Muscle layer of duodenum (tissue), 2 donors: ENCODE data around the gene UBE2C.
"Not testable (repeated sequence)": the region's sequence is repeated elsewhere in the genome, so short reads cannot be mapped to it uniquely, and the experiment has no call there.

ENCODE experiments used
- H3K27ac ChIP-seq: one replicate; pipeline ENCODE4 v1.7.0; 2013; ENCODE audit warnings: mild to moderate bottlenecking, low read length
- H3K27me3 ChIP-seq: one replicate; pipeline ENCODE4 v1.7.0; 2013; ENCODE audit warnings: low read depth, mild to moderate bottlenecking, control low read depth, low read length
- H3K36me3 ChIP-seq, 2 donors: one replicate each; pipeline ENCODE4 v1.7.0; 2013; ENCODE audit warnings: low read length in 2 of 2, control low read depth in 1 of 2, mild to moderate bottlenecking in 1 of 2; ENCODE audit not compliant: insufficient read depth in 2 of 2, control insufficient read depth in 1 of 2
- H3K4me1 ChIP-seq, 2 donors: one replicate each; pipeline ENCODE4 v1.7.0; 2013; ENCODE audit warnings: low read length in 2 of 2, mild to moderate bottlenecking in 2 of 2, control low read depth in 1 of 2, moderate library complexity in 1 of 2; ENCODE audit not compliant: insufficient read depth in 2 of 2, control insufficient read depth in 1 of 2
- H3K4me3 ChIP-seq, 2 donors: one replicate each; pipeline ENCODE4 v1.7.0; 2013; ENCODE audit warnings: low read length in 2 of 2, low read depth in 1 of 2, mild to moderate bottlenecking in 1 of 2
- H3K9me3 ChIP-seq, 2 donors: one replicate each; pipeline ENCODE4 v1.7.0; 2013; ENCODE audit warnings: low read length in 2 of 2, control low read depth in 1 of 2, mild to moderate bottlenecking in 1 of 2; ENCODE audit not compliant: control insufficient read depth in 1 of 2
- donor health status: healthy.

The UBE2C gene

DNA sequence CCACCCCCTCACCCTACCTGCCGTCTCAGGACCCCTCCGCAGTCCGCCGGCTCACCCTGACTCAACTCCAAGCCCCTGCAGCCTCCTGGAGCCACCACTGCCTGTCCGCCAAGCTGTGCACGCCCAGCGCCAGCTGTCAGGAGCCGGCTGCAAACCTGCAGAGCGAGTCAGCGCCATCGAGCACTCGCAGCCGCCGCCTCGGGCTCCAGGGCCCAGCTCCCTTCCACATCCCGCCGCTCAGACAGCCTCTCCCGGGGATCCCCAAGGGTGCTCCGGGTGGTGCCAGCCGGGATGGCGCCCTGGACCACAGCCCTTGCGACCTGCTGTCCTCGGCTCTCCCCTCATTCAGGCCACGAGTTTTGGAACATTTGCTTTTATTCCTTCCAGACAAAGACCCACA is 10.4 kb downstream of the UBE2C start:
- Histone ChIP-seq H3K27ac (no peak overlapping the region), H3K36me3 (no peaks in the 10 kb centered on the region), H3K4me3 (peak overlapping the region; percentile 21 to 34), H3K27me3 (no peaks in the 10 kb centered on the region), H3K9me3 (no peaks in the 10 kb centered on the region), H3K4me1 (peaks cover 0 to 34% of the 10 kb centered on the region in 2 donors)

DNA sequence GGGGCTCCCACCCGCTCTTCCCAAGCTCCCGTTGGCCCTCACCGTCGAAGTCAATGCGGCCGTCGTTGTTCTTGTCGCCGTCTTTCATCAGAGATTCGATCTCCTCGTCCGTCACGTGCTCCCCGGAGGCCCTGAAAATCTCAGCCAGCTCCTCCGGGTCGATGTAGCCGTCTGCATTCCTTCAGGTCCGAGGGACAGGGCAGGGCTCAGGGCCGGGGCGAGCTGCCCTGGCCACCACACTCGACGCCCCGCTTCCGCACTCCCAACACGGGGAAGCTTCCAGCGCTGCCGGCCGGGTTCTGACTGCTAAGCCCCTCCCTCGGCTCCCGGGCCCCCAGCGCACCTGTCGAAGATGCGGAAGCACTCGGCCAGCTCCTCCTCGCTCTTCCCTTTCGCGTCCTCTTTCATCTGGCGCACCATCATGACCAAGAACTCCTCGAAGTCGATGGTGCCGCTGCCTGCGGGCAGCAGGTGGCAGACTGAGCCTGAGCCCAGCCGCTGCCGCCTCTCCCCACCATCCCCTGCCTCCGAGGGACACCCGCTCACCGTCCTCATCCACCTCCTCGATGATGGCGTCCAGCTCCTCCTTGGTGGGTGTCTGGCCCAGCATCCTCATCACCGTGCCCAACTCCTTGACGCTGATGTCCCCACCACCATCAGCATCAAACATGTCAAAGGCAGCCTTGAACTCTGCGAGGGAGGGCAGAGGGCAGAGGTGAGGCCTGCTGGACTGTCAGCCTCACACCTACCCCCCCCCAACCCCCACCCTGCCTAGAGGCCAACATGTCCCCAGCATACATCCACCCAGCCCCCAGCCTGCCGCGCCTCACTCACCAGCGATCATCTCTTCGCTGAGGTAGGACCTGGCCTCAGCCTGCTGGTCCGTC is 11.7 kb downstream of the UBE2C start:
- Histone ChIP-seq H3K36me3 (no peaks in the 10 kb centered on the region), H3K4me1 (peaks cover 0 to 34% of the 10 kb centered on the region in 2 donors), H3K27me3 (no peaks in the 10 kb centered on the region), H3K4me3 (peak overlapping the region in 1 of 2 donors; percentile 51), H3K27ac (no peak overlapping the region), H3K9me3 (no peaks in the 10 kb centered on the region)

DNA sequence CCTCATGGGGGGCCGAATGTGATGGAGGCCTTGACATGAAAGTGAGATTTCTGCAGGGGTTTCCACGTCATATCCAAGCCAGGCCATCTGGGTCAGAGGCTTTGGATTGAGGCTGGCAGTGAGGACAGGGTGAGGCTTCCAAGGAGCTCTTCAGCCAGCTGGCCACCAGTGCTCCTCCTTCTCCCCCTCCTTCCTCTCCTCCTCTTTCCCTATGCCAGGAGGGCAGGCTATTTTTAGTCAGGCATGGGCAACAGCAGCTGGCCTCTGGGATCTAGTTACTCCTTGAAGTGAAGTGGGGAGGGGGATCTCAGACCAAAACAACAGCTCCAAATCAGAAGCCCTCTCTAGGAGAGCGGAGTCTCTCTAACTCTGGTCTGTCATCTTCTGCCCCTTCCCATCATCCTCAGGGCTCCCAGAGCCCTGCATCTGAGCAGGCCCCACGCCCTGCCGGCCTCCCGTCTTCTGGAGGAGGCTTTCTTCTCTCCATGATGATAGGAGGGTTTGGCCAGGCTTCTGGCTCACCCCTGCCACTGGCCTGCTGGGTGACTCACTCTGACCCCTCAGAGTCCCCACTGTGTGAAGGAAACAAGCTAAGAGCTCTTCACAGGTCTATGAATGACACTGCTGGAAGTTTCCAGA is 14.1 kb downstream of the UBE2C start:
- Histone ChIP-seq H3K4me1 (peaks cover 0 to 34% of the 10 kb centered on the region in 2 donors), H3K27me3 (no peaks in the 10 kb centered on the region), H3K27ac (no peak overlapping the region), H3K4me3 (no peak overlapping the region), H3K9me3 (no peaks in the 10 kb centered on the region), H3K36me3 (no peaks in the 10 kb centered on the region)

GRCh38 chr20:45827030-45827652 is 14.7 kb downstream of the UBE2C start, which contains the start of gene TNNC2:
Gene TNNC2, minus strand, starts transcription at chr20:45827312. Its CDS starts 64 bp downstream, at chr20:45827248.
- no peaks in the 10 kb centered on the region for H3K9me3 ChIP-seq
- H3K36me3 ChIP-seq, result no peaks in the 10 kb centered on the region
- H3K4me1 ChIP-seq, result peaks cover 0 to 34% of the 10 kb centered on the region in 2 donors
- H3K4me3 ChIP-seq, result no peak within 1 kb of the TSS
- H3K27me3 ChIP-seq, result no peaks in the 10 kb centered on the region
- no peak within 1 kb of the TSS for H3K27ac ChIP-seq

GRCh38 chr20:45827712-45828111 is 15.3 kb downstream of the UBE2C start:
- no peak overlapping the region for H3K27ac ChIP-seq
- no peaks in the 10 kb centered on the region for H3K27me3 ChIP-seq
- H3K4me1 ChIP-seq, result peaks cover 3 to 34% of the 10 kb centered on the region in 2 donors
- H3K9me3 ChIP-seq, result no peaks in the 10 kb centered on the region
- H3K4me3 ChIP-seq, result no peak overlapping the region
- H3K36me3 ChIP-seq, result no peaks in the 10 kb centered on the region

- Histone ChIP-seq H3K4me3 (no peak overlapping the region), H3K36me3 (peaks cover 0 to under 1% of the 10 kb centered on the region in 2 donors), H3K27me3 (no peaks in the 10 kb centered on the region), H3K9me3 (no peaks in the 10 kb centered on the region), H3K4me1 (peaks cover 4 to 29% of the 10 kb centered on the region in 2 donors), H3K27ac (no peak overlapping the region)
Observed at GRCh38 chr20:45828589-45828988, 16.1 kb downstream of the UBE2C start.

DNA sequence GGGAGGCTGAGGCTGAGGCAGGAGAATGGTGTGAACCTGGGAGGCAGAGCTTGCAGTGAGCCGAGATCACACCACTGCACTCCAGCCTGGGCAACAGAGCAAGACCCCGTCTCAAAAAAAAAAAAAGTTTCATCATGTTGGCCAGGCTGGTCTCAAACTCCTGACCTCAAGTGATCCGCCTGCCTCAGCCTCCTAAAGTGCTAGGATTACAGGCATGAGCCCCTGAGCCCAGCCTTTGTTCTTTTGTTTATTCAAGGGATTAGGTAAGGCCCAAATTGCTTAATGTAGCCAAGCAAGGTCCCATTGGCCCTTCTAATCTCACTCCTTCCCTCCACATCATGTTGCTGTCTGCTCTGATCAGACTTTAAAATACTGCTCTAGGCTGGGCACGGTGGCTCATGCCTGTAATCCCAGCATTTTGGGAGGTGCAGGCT is 17.2 kb downstream of the UBE2C start:
- not testable (repeated sequence) for H3K27me3 ChIP-seq

DNA sequence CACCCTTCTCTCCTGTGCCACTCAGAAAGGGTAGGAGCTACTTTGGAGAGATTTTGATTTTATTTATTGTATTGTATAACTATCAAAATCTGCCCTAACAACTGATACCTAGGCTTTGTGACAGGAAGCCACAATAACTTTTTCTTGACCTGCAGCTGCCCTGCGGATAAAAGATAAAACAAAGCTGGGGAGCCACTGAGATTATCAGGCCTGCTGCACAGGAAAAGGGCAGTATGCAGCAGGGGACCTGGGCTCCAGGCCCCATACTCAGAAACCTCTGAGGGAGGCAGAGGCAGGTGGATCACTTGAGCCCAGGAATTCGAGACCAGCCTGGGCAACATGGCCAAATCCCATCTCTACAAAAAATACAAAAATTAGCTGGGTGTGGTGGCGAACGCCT is 20.2 kb downstream of the UBE2C start:
- H3K4me1 ChIP-seq, result peaks cover 13 to 33% of the 10 kb centered on the region in 2 donors
- no peak overlapping the region for H3K4me3 ChIP-seq
- H3K27ac ChIP-seq, result peak overlapping the region; percentile 68

More for the DNA sequence above, 17.2 kb downstream of the UBE2C start:
- not testable (repeated sequence) for H3K27ac ChIP-seq, H3K36me3 ChIP-seq, H3K9me3 ChIP-seq, H3K4me3 ChIP-seq
- H3K4me1 ChIP-seq, result peaks cover 4 to 25% of the 10 kb centered on the region in 2 donors

DNA sequence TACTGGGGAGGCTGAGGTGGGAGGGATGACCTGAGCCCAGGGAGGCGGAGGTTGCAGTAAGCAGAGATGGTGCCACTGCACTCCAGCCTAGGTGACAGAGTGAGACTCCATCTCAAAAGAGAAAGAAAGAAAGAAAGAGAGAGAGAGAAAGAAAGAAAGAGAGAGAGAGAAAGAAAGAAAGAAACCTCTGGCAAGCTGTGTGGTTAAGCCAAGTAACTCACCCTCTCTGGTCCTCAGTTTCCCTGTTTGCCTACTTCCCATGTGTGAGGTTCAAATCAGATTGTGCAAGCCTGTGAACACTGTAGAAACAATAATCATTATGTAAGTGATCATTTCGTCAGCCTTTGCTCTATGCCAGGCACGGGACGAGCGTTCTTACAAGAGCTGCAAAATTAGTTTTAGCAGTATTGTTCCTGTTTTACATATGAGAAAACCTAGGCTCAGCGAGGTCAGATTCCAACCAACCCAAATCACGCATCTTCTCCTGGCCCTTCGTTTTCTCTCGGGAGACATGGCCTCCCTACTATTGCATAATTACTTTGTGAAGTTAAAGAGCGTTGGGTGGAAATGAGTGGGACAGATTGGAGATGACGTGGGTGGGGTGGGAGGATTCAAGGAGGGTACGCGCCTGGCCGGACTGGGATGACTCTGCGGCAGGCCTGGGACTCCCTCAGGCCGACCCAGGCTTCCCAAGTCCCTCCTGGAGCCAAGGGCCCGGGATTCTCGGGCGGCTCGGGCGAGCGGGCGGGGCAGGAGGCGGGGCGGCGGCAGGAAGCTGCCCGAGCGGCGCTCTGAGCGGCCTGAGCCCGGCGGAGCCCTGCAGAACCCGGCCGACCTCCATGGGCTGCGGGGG is 20.8 kb downstream of the UBE2C start, which contains the start of gene SNX21:
SNX21 (plus strand) TSS at position 770 of the 853 bp plus-strand sequence. CDS start 121 bp downstream, outside the sequence.
- peak within 1 kb of the TSS; percentile 76 to 82 for H3K4me3 ChIP-seq
- H3K9me3 ChIP-seq, result no peaks in the 10 kb centered on the region
- H3K36me3 ChIP-seq, result peaks cover 0 to 5% of the 10 kb centered on the region in 2 donors
- peaks cover 13 to 33% of the 10 kb centered on the region in 2 donors for H3K4me1 ChIP-seq
- H3K27me3 ChIP-seq, result no peaks in the 10 kb centered on the region
- H3K27ac ChIP-seq, result peak within 1 kb of the TSS; percentile 68

More for the DNA sequence above, 20.2 kb downstream of the UBE2C start:
- Histone ChIP-seq H3K36me3 (peaks cover 0 to 3% of the 10 kb centered on the region in 2 donors), H3K9me3 (no peaks in the 10 kb centered on the region), H3K27me3 (no peaks in the 10 kb centered on the region)

DNA sequence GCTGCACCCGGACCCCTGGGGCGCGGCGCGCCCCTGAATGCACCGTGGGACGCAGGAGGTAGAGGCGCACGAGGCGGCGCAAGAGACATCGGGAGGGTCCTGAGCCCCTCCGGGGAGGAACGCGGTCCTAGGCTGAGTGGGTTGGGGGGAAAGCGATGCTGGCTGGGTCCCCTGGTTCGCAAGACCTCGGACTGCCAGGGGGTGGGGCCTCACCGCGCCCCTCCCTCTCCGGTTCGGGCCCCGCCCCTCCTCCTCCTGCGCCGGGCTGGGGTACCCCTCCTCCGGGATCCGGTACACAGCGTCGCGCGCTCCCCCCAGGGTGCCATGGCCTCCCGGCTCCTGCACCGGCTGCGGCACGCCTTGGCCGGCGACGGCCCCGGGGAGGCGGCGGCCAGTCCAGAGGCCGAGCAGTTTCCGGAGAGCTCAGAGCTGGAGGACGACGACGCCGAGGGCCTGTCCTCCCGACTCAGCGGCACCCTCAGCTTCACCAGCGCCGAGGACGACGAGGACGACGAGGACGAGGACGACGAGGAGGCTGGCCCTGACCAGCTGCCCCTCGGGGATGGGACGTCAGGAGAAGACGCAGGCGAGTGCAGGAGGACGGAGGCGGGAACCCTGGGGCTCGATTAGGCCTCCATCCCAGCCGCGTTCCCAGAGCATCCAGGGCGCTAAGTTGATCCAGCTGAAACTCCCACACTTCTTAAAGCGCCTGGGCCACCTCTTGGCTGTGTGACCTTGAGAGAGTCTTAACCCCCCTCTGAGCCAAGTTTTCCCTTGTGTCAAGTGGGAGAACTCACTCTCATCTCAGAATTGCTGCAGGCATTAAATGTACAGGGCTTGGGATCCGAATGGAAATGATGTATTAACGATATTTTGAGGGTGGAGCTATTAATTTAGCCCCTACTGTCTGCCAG is 21.7 kb downstream of the UBE2C start:
- Histone ChIP-seq H3K4me1 (peaks cover 13 to 33% of the 10 kb centered on the region in 2 donors), H3K4me3 (peak overlapping the region; percentile 76 to 82), H3K27me3 (no peaks in the 10 kb centered on the region), H3K36me3 (peaks cover 0 to 7% of the 10 kb centered on the region in 2 donors), H3K9me3 (no peaks in the 10 kb centered on the region), H3K27ac (peak overlapping the region; percentile 68)
